CD4-positive, alpha-beta memory T cell (primary cell): ENCODE data around the gene PHC1. TPM values are rescaled to one million over a fixed set of nuclear protein-coding genes. Genes with fewer than 3 reads are reported as not detected.
"Not testable (repeated sequence)": the region's sequence is repeated elsewhere in the genome, so short reads cannot be mapped to it uniquely, and the experiment has no call there.

Source experiments
- CTCF ChIA-PET: fragments of 350-600 bp; sonication (Branson Sonifier 250); formaldehyde crosslinking; loops from one replicate; lab custom pipeline; 2021; ENCODE audit warnings: inconsistent platforms; ENCODE audit not compliant: partially characterized antibody; lab: Charles Lee
- POLR2A ChIA-PET: fragments of 350-600 bp; sonication (Branson Sonifier 250); formaldehyde crosslinking; loops from one replicate; lab custom pipeline; 2021; ENCODE audit not compliant: partially characterized antibody; lab: Charles Lee
- DNase-seq, 5 donors: peaks; one replicate each; pipeline versions ENCODE4 v3.0.0 to v3.0.0-alpha.2; 2020 to 2022; ENCODE audit warnings: mixed read lengths in 1 of 5
- H3K27ac ChIP-seq: one replicate; pipeline ENCODE4 v1.7.0; 2013; ENCODE audit warnings: low read depth, low read length
- H3K27me3 ChIP-seq: 2 replicates; pipeline ENCODE4 v1.7.0; 2013; ENCODE audit warnings: mild to moderate bottlenecking, low read length, moderate library complexity; ENCODE audit not compliant: insufficient read depth
- H3K36me3 ChIP-seq: 2 replicates; pipeline ENCODE4 v1.7.0; 2013; ENCODE audit warnings: mild to moderate bottlenecking, low read length, moderate library complexity; ENCODE audit not compliant: insufficient read depth
- H3K4me1 ChIP-seq: 2 replicates; pipeline ENCODE4 v1.7.0; 2013; ENCODE audit warnings: mild to moderate bottlenecking, low read length, moderate library complexity; ENCODE audit not compliant: insufficient read depth
- H3K4me3 ChIP-seq, 2 donors: one replicate each; pipeline ENCODE4 v1.7.0; 2013; ENCODE audit warnings: low read length in 2 of 2, mild to moderate bottlenecking in 1 of 2
- H3K9me3 ChIP-seq, 2 donors: one replicate each; pipeline ENCODE4 v1.7.0; 2013; ENCODE audit warnings: low read length in 2 of 2, control low read depth in 1 of 2; ENCODE audit not compliant: control insufficient read depth in 1 of 2
- H3K27ac Mint-ChIP-seq, 7 donors: one replicate each; pipeline ENCODE4 v1.8.0; 2020 to 2021; ENCODE audit warnings: mixed read lengths in 7 of 7, mild to moderate bottlenecking in 6 of 7, inconsistent platforms in 3 of 7, moderate library complexity in 3 of 7
- H3K27me3 Mint-ChIP-seq, 2 donors: one replicate each; pipeline ENCODE4 v1.8.0; 2020 to 2021; ENCODE audit warnings: mixed read lengths in 2 of 2
- H3K36me3 Mint-ChIP-seq, 2 donors: one replicate each; pipeline ENCODE4 v1.8.0; 2020 to 2021; ENCODE audit warnings: mixed read lengths in 2 of 2, inconsistent platforms in 1 of 2, mild to moderate bottlenecking in 1 of 2
- H3K4me1 Mint-ChIP-seq, 4 donors: one replicate each; pipeline ENCODE4 v1.8.0; 2020 to 2021; ENCODE audit warnings: mixed read lengths in 4 of 4, mild to moderate bottlenecking in 1 of 4
- H3K4me3 Mint-ChIP-seq, 8 donors: one replicate each; pipeline ENCODE4 v1.8.0; 2020 to 2021; ENCODE audit warnings: mixed read lengths in 8 of 8, mild to moderate bottlenecking in 7 of 8, moderate library complexity in 6 of 8, inconsistent platforms in 3 of 8
- H3K9me3 Mint-ChIP-seq, 8 donors: one replicate each; pipeline ENCODE4 v1.8.0; 2020 to 2021; ENCODE audit warnings: mixed read lengths in 8 of 8, mild to moderate bottlenecking in 5 of 8, inconsistent platforms in 3 of 8, moderate library complexity in 1 of 8
- intact Hi-C: fragments of 100-400 bp; cut with micrococcal nuclease; formaldehyde crosslinking; loops from one replicate; pipeline ENCODE4 v1.15.1; 2023
- polyA plus RNA-seq, 2 donors: library from polyadenylated mRNA; unstranded; fragments of 300-500 nt; fragmentation: Illumina TruSeq; gene quantifications; one replicate each; pipeline ENCODE4 v1.2.3, GENCODE V29; 2021
- total RNA-seq, 2 experiments: library from RNA; stranded (reverse); gene quantifications; one replicate each; pipeline ENCODE4 v1.2.3, GENCODE V29; 2021

Gene PHC1
- total and polyA plus RNA-seq, 4 experiments from 2014 or later: 22.3 to 52.8 (median 40.2) TPM

GRCh38 chr12:8934080-8934479 is 19.8 kb downstream of the PHC1 start:
- DNase-seq, H3K27me3 ChIP-seq, H3K27me3 Mint-ChIP-seq, H3K4me1 Mint-ChIP-seq, H3K4me1 ChIP-seq, H3K9me3 Mint-ChIP-seq, CTCF ChIA-PET, intact Hi-C loops, H3K27ac ChIP-seq, H3K4me3 ChIP-seq, H3K9me3 ChIP-seq, H3K4me3 Mint-ChIP-seq: not testable (repeated sequence)
- peaks cover 41% of the 10 kb centered on the region for H3K36me3 ChIP-seq
- H3K36me3 Mint-ChIP-seq: peaks cover 60 to 74% of the 10 kb centered on the region in 2 donors
- H3K27ac Mint-ChIP-seq: peak overlapping the region in 4 of 7 donors; percentile 4 to 66 (median 29)
- POLR2A ChIA-PET: interaction anchor here (0.7 kb wide), 1 partner anchor 278 kb away, joined by 3 read pairs; no protein-coding TSS in a partner anchor

GRCh38 chr12:8936735-8937134 is 22.4 kb downstream of the PHC1 start:
- Mint-ChIP-seq H3K4me3 (no peak overlapping the region), H3K27ac (peak overlapping the region in 4 of 7 donors; percentile 29 to 77 (median 46)), H3K4me1 (peaks cover 0 to 4% (median 0%) of the 10 kb centered on the region in 4 donors), H3K27me3 (no peaks in the 10 kb centered on the region), H3K36me3 (peaks cover 57 to 66% of the 10 kb centered on the region in 2 donors), H3K9me3 (no peaks in the 10 kb centered on the region)
- H3K4me3 ChIP-seq: no peak overlapping the region
- no peak for DNase-seq
- no peak overlapping the region for H3K27ac ChIP-seq
- POLR2A ChIA-PET: interaction anchor here (1.0 to 1.2 kb wide), 2 partner anchors 9 to 13 kb away, joined by 4 read pairs; partner anchors contain the start of gene M6PR
- H3K4me1 ChIP-seq: no peaks in the 10 kb centered on the region
- CTCF ChIA-PET: interaction anchor here (1.3 kb wide), 1 partner anchor 102 kb away, joined by 3 read pairs; no protein-coding TSS in a partner anchor
- intact Hi-C loops: no loop called here
- H3K36me3 ChIP-seq: peaks cover 40% of the 10 kb centered on the region
- no peaks in the 10 kb centered on the region for H3K9me3 ChIP-seq
- H3K27me3 ChIP-seq: no peaks in the 10 kb centered on the region

- H3K9me3 ChIP-seq, H3K27me3 Mint-ChIP-seq, H3K4me3 Mint-ChIP-seq, H3K9me3 Mint-ChIP-seq, intact Hi-C loops, H3K27ac Mint-ChIP-seq, H3K4me1 ChIP-seq, H3K4me3 ChIP-seq, DNase-seq, H3K4me1 Mint-ChIP-seq, H3K27me3 ChIP-seq, H3K27ac ChIP-seq: not testable (repeated sequence)
- ChIA-PET POLR2A (interaction anchor here (1.3 to 1.6 kb wide), 3 partner anchors 9 to 126 kb away, joined by 4 to 13 read pairs (median 5); partner anchors contain the start of gene M6PR), CTCF (interaction anchor here (1.1 to 1.4 kb wide), 3 partner anchors 11 to 103 kb away, joined by 4 read pairs; partner anchors contain the start of gene M6PR)
- H3K36me3 Mint-ChIP-seq: peaks cover 56 to 70% of the 10 kb centered on the region in 2 donors
- H3K36me3 ChIP-seq: peaks cover 50% of the 10 kb centered on the region
Observed at GRCh38 chr12:8937842-8938442, 23.6 kb downstream of the PHC1 start.

GRCh38 chr12:8941691-8942478 is 27.6 kb downstream of the PHC1 start:
- no peak overlapping the region for H3K4me3 Mint-ChIP-seq
- H3K27me3 ChIP-seq: no peaks in the 10 kb centered on the region
- no peaks in the 10 kb centered on the region for H3K9me3 ChIP-seq
- peak overlapping the region; percentile 18 to 86 (median 68) for H3K27ac Mint-ChIP-seq
- peaks cover 10% of the 10 kb centered on the region for H3K4me1 ChIP-seq
- no peaks in the 10 kb centered on the region for H3K27me3 Mint-ChIP-seq
- intact Hi-C loops: no loop called here
- H3K4me3 ChIP-seq: no peak overlapping the region
- POLR2A ChIA-PET: interaction anchor here (0.6 to 1.3 kb wide), 2 partner anchors 11 to 66 kb away, joined by 3 read pairs; no protein-coding TSS in a partner anchor
- H3K36me3 Mint-ChIP-seq: peaks cover 40 to 78% of the 10 kb centered on the region in 2 donors
- H3K4me1 Mint-ChIP-seq: peaks cover 10 to 20% (median 16%) of the 10 kb centered on the region in 4 donors
- DNase-seq: no peak
- no peaks in the 10 kb centered on the region for H3K9me3 Mint-ChIP-seq
- H3K27ac ChIP-seq: no peak overlapping the region
- H3K36me3 ChIP-seq: peaks cover 58% of the 10 kb centered on the region
- CTCF ChIA-PET: no interaction called here

GRCh38 chr12:8943565-8944186 is 29.4 kb downstream of the PHC1 start:
- ChIA-PET POLR2A (interaction anchor here (0.9 kb wide), 1 partner anchor 81 kb away, joined by 5 read pairs; no protein-coding TSS in a partner anchor), CTCF (interaction anchor here (0.8 to 13.9 kb wide), 3 partner anchors 31 to 102 kb away, joined by 3 to 561 read pairs (median 358); no protein-coding TSS in a partner anchor)
- no peak for DNase-seq
- H3K9me3 Mint-ChIP-seq: no peaks in the 10 kb centered on the region
- Histone ChIP-seq H3K9me3 (no peaks in the 10 kb centered on the region), H3K36me3 (peaks cover 48% of the 10 kb centered on the region), H3K4me3 (no peak overlapping the region), H3K27me3 (no peaks in the 10 kb centered on the region), H3K27ac (no peak overlapping the region), H3K4me1 (peaks cover 28% of the 10 kb centered on the region)
- peak overlapping the region in 4 of 7 donors; percentile 10 to 60 (median 36) for H3K27ac Mint-ChIP-seq
- H3K4me3 Mint-ChIP-seq: no peak overlapping the region
- peaks cover 26 to 65% of the 10 kb centered on the region in 2 donors for H3K36me3 Mint-ChIP-seq
- H3K4me1 Mint-ChIP-seq: peaks cover 25 to 38% (median 29%) of the 10 kb centered on the region in 4 donors
- H3K27me3 Mint-ChIP-seq: no peaks in the 10 kb centered on the region
- intact Hi-C loops: no loop called here

- CTCF ChIA-PET: interaction anchor here (1.0 to 13.9 kb wide), 4 partner anchors 32 to 99 kb away, joined by 3 to 561 read pairs (median 186); partner anchors contain the start of gene PHC1
- H3K9me3 Mint-ChIP-seq: no peaks in the 10 kb centered on the region
- H3K27ac ChIP-seq: peak overlapping the region; percentile 96
Observed at GRCh38 chr12:8946733-8947132, 32.4 kb downstream of the PHC1 start.

More at GRCh38 chr12:8946733-8947132, 32.4 kb downstream of the PHC1 start:
- peaks cover 32 to 55% (median 43%) of the 10 kb centered on the region in 4 donors for H3K4me1 Mint-ChIP-seq
- H3K4me3 Mint-ChIP-seq: peak overlapping the region; percentile 8 to 97 (median 66)
- Histone ChIP-seq H3K9me3 (no peaks in the 10 kb centered on the region), H3K4me1 (peaks cover 37% of the 10 kb centered on the region), H3K27me3 (no peaks in the 10 kb centered on the region), H3K36me3 (peaks cover 37% of the 10 kb centered on the region), H3K4me3 (no peak overlapping the region)
- POLR2A ChIA-PET: interaction anchor here (1.6 to 10.1 kb wide), 3 partner anchors 9 to 103 kb away, joined by 5 to 492 read pairs (median 9); no protein-coding TSS in a partner anchor
- intact Hi-C loops: no loop called here
- H3K27ac Mint-ChIP-seq: peak overlapping the region; percentile 25 to 99 (median 85)
- H3K36me3 Mint-ChIP-seq: peaks cover 15 to 73% of the 10 kb centered on the region in 2 donors
- DNase-seq: no peak
- H3K27me3 Mint-ChIP-seq: no peaks in the 10 kb centered on the region
